Renal pelvis (tissue), 12 donors: ENCODE measurements around the gene NR1H3. TPM values are rescaled to one million over a fixed set of nuclear protein-coding genes. Genes with fewer than 3 reads are reported as not detected.
A peak's percentile ranks its signal among the peaks of the same experiment; 100 is the strongest.
"Not testable (repeated sequence)": the region's sequence is repeated elsewhere in the genome, so short reads cannot be mapped to it uniquely, and the experiment has no call there.

Experiments
- DNase-seq: peaks from one replicate; pipeline ENCODE4 v3.0.0-alpha.2; 2013
- long read RNA-seq, 16 experiments: transcript quantifications; one replicate each; lab custom pipeline, GENCODE V29; 2026
- polyA plus RNA-seq, 3 donors: library from polyadenylated mRNA; unstranded; fragments of 120-200 nt; gene quantifications; one replicate each; pipeline ENCODE4 v1.2.1, GENCODE V29; 2013; ENCODE audit not compliant: insufficient read length in 3 of 3

Gene NR1H3
- polyA plus RNA-seq = 10 to 100 TPM; 46.7 to 56.2 (median 46.9) TPM
- long read RNA-seq, donor 1, partial matches to known transcripts = 0 of 3 reads
- long read RNA-seq, donor 1, other reads (novel, unspliced or antisense) = 0 of 3 reads
- long read RNA-seq, donor 2, partial matches to known transcripts = 6 of 12 reads
- long read RNA-seq, donor 2, other reads (novel, unspliced or antisense) = 0 of 12 reads
- long read RNA-seq, donor 3, partial matches to known transcripts = 6 of 14 reads
- long read RNA-seq, donor 3, other reads (novel, unspliced or antisense) = 0 of 14 reads
- long read RNA-seq, donor 4, partial matches to known transcripts = 5 of 10 reads
- long read RNA-seq, donor 4, other reads (novel, unspliced or antisense) = 0 of 10 reads
- long read RNA-seq, donor 5, partial matches to known transcripts = 0 of 3 reads
- long read RNA-seq, donor 5, other reads (novel, unspliced or antisense) = 0 of 3 reads
- long read RNA-seq, donor 6, partial matches to known transcripts = 15 of 21 reads
- long read RNA-seq, donor 6, other reads (novel, unspliced or antisense) = 0 of 21 reads
- long read RNA-seq, donor 7, partial matches to known transcripts = 0 of 9 reads
- long read RNA-seq, donor 7, other reads (novel, unspliced or antisense) = 0 of 9 reads
- long read RNA-seq, donor 8, partial matches to known transcripts = 0 of 2 reads
- long read RNA-seq, donor 8, other reads (novel, unspliced or antisense) = 0 of 2 reads
- long read RNA-seq, donor 9, partial matches to known transcripts = 0 of 8 reads
- long read RNA-seq, donor 9, other reads (novel, unspliced or antisense) = 0 of 8 reads
- long read RNA-seq, donor 10, partial matches to known transcripts = 0 of 5 reads
- long read RNA-seq, donor 10, other reads (novel, unspliced or antisense) = 0 of 5 reads
- long read RNA-seq, donor 11, partial matches to known transcripts = 0 of 4 reads
- long read RNA-seq, donor 11, other reads (novel, unspliced or antisense) = 0 of 4 reads
- long read RNA-seq, donor 12, partial matches to known transcripts = 0 of 5 reads
- long read RNA-seq, donor 12, other reads (novel, unspliced or antisense) = 0 of 5 reads
- long read RNA-seq, donor 13, partial matches to known transcripts = 0 of 1 reads
- long read RNA-seq, donor 13, other reads (novel, unspliced or antisense) = 0 of 1 reads
- long read RNA-seq, donor 14 = 0 reads
- long read RNA-seq, donor 15, partial matches to known transcripts = 14 of 35 reads
- long read RNA-seq, donor 15, other reads (novel, unspliced or antisense) = 7 of 35 reads
- long read RNA-seq, donor 16, partial matches to known transcripts = 0 of 4 reads
- long read RNA-seq, donor 16, other reads (novel, unspliced or antisense) = 0 of 4 reads

DNA sequence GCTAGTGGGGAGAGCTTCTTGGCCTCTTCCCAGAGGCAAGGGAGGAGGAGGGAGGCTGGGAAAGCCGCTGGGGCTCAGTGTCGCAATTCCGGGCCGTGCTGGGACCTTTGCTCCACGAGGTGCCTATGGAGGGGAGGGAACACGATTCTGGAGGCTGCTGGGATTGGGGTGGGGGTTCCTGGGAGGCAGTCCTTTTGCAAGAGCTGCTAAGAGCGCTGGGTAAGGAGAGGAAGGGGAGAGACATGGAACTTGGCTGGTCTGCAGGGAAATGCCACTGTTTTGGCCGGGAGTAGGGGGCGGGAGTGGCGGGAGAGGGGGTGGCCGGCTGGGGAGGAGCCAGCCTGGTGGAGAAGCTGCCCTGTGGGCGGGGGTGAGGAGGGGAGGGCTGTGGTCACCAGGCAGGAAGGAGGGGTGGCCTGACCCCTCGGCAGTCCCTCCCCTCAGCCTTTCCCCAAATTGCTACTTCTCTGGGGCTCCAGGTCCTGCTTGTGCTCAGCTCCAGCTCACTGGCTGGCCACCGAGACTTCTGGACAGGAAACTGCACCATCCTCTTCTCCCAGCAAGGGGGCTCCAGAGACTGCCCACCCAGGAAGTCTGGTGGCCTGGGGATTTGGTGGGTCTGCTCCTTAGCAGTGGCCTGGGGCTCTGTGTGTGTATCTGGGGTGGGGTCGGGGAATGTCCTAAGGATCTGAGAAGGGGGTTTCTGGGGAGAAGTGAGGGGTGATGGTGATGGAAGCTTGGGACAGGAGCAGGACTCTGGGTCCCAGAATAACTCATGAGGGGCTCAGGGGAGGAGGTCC is at the start of gene NR1H3:
Gene NR1H3 (plus strand): TSS at position 480 of the 800 bp plus-strand sequence. CDS start 1,221 bp downstream, outside the sequence.
- DNase-seq = peak; percentile 66

DNA sequence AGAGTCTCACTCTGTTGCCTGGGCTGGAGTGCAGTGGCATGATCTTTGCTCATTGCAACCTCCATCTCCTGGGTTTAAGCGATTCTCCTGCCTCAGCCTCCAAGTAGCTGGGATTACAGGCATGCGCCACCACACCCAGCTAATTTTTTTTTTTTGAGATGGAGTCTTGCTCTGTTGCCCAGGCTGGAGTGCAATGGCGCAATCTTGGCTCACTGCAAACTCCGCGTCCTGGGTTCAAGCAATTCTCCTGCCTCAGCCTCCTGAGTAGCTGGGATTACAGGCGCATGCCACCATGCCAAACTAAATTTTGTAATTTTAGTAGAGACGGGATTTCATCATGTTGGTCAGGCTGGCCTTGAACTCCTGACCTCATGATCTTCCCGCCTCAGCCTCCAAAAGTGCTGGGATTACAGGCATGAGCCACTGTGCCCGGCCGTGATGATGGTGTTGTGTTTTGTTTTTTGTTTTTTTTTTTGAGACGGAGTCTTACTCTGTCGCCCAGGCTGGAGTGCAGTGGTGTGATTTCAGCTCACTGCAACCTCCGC is 49.7 kb upstream of the NR1H3 start:
- not testable (repeated sequence) for DNase-seq

DNA sequence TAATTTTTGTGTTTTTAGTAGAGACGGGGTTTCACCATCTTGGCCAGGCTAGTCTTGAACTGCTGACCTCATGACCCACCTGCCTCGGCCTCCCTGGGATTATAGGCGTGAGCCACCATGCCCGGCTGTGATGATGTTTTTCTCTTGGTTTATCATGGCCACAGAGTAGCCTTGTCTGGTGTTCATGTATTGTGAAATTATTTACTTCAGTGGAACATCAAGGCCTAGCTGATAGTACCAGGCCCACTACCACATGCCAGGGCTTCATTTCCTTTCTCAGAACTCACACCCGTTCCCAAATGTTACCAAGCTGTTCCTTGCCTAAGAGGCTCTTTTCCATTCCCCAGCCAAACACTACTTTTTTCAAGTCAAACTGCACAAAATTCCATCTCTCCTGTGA is 49.2 kb upstream of the NR1H3 start:
- no peak for DNase-seq

- no peak for DNase-seq
Observed at GRCh38 chr11:47212938-47213337, 44.9 kb upstream of the NR1H3 start.

- peak; percentile 79 for DNase-seq
Observed at GRCh38 chr11:47213950-47214565, 43.7 kb upstream of the NR1H3 start.

DNA sequence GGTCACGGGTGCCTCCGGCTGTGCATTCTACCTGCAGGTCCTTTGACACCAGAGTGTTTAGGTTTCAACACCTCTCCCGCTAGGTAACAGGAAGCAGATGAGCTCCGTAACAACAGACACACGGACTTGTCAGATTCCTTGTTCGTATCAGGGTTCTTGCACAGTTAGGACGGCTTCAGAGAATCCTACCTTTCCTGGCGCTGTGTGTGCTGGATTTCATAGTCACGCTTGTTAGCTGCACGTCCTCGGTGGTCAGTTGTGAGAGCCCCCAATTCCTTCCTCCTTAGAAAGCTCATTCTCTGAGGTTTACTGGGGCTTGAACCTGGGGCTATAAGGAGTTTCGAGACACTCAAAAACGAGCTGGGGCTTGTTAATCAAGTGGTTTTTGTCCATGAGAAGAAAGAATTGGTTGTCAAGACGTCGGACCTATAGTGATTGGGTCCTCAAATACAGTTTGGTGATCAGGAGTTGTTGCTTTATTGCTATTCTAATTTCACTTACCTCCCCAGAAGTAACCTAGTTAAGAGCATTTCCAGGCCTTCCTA is 42.4 kb upstream of the NR1H3 start:
- peak; percentile 20 for DNase-seq

DNA sequence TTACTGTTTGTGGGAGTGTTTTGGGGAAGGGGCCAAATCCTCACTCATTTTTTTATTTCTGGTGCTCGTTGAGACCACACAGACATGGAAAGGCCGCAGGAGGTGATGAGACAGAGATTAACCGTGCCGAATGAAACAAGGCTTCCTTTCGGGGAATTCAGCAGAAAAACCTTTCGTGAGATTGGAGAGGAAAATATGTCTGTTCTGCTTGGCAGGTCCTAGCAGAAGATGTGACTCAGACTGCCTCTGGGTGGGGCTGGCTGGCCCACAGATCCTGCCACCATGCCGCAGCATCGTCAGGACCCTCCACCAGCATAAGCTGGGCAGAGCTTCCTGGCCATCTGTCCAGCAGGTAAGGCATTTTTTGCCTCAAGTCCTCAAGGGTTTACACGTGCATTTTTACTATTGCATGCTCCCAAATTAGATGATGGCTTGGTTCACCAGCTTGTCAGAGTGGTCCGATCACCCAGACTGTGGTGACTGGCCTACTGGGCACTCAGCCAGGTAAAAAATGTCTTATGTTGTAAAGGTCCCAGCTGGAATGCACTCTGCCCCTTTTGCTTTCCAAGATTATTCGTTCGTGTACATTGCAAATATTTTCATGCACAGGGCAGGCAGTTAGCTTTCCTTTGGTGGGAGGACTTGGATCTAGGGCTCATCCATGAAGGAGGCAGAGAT is 41.5 kb upstream of the NR1H3 start:
- peak; percentile 31 for DNase-seq

- DNase-seq = no peak
Observed at GRCh38 chr11:47220401-47220821, 37.4 kb upstream of the NR1H3 start.

- DNase-seq = no peak
Observed at GRCh38 chr11:47222696-47223095, 35.1 kb upstream of the NR1H3 start.

DNA sequence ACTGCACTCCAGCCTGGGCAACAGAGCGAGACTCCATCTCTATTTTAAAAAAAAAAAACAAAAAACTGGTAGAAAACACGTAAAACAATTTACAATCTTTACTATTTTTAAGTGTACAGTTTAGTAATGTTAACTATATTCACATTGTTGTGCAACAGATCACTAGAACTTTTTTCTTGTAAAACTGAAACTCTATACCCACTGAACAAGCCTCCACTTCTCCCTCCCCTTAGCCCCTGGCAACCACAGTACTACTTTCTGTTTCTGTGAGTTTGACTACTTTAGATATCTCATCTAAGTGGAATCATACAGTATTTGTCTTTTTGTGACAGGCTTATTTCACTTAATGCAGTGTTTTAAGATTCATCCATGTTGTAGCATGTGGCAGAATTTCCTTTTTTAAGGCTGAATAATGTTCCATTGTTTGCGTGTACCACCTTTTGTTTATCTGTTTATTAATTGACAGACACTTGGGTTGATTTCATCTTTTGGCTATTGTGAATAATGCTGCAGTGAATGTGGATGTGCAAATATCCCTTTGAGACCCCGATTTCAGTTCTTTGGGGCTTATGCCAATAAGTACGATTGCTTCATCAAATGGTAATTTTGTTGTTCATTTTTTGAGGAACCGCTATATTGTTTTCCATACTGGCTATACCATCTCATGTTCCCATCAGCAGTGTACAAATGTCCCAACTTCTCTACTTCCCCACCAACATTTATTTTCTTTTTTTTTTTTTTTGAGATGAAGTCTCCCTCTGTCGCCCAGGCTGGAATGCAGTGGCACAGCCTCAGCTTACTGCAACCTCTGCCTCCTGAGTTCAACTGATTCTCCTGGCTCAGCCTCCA is 32.0 kb upstream of the NR1H3 start:
- no peak for DNase-seq

DNA sequence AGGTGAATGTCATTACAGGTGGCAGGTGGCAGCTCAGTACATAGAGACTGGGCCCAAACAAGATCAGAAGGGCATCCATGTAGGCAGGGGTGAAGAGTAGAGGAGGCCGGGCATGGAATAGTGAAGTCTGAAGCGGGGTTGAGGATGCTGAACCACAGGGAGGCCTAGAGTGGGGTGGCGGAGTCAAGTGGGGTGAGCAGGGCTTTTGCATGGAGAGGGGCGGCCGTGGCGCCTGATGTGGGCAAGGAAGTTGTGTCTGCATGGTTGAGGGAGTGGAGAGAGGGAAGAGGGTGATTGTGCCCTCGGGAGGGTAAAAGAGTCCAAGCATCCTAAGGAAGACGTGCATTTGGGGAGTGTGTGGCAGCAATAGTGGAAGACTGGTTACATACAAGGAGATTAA is 28.6 kb upstream of the NR1H3 start:
- no peak for DNase-seq

DNA sequence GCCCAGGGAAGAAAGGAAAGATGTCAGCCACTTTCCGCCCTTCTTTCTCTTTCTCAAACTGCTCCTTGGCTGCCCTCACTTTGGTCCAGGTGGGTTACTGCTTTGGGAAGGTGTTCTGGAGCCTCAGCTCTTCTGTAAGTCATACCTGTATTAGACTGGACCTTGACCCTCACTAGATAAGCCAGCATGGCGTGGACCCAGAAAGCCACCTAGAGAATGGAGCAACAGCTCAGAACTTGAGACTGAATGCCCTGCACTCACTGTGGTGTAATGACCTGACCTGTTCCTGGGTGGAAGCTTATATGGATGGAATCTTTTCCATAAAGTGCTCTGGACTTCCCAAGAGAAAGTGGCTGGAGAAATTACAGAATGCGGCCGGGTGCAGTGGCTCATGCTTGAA is 24.7 kb upstream of the NR1H3 start:
- no peak for DNase-seq

DNA sequence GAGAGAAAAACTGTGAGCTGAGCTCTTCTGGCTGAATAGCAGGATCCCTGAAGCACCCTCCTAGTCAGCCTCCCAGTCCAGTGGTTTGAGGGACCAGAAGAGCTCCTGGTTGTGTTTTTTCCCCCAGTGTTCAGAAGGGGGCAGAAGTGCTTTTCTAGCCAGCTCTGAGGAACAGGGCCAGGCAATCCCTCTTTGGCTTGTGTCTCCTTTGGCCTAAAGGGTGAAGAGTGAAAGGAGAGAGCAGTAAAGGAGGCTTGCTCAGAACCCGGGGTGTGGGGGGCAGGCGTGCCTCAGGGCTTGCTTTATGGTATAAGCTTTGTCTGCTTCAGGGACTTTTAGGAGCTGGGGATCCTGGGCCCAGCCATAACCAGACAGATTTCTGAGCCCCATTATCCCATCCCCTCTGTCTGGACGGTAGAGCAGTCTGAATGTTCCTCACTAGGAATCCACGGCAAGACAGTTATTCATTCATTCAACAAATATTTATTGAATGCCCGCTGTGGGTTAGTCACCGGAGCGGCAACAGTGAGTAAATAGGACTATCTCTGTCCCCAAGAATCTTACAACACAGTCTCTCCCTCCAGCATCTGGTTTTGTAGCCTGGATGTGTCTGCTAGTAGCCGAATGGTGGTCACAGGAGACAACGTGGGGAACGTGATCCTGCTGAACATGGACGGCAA is 23.7 kb upstream of the NR1H3 start:
- no peak for DNase-seq

DNA sequence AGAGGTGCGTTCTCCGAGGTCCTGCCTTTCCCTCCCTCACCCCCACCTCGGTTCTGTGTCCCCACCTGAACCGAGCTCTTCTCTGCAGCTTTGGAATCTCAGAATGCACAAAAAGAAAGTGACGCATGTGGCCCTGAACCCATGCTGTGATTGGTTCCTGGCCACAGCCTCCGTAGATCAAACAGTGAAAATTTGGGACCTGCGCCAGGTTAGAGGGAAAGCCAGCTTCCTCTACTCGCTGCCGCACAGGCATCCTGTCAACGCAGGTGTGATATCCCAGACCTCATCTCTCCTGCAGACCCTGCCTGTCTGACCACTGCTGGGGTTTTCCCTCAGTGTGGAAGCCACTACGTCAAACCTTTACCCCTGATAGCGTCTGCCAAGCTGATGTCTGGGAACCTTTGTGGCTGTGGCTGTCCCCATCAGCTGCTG is 23.1 kb upstream of the NR1H3 start:
- no peak for DNase-seq

GRCh38 chr11:47235163-47235562 is 22.6 kb upstream of the NR1H3 start:
- DNase-seq = no peak

GRCh38 chr11:47236482-47236881 is 21.3 kb upstream of the NR1H3 start:
- DNase-seq = no peak

DNA sequence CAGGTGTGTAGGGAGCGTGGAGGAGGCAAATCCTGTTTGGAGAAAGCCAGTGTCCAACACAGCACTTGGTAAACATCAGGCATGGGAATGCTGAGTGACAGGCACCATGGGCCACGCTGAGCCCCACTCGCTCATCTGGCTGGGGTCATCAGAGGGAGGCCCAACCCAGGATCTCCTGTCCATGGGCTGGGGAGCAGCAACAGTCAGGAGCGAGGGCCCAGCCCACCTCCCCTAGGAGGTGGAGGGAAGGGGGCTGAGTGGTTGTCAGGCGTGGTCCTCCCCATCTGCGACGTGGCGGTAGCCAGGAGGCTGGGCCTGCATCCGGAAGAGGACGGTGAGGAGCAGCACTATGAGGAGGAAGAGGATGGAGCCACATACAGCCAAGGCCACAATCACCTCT is 17.9 kb upstream of the NR1H3 start:
- no peak for DNase-seq
